ENCODE data around the gene ARRDC3.

The ARRDC3 gene

DNA sequence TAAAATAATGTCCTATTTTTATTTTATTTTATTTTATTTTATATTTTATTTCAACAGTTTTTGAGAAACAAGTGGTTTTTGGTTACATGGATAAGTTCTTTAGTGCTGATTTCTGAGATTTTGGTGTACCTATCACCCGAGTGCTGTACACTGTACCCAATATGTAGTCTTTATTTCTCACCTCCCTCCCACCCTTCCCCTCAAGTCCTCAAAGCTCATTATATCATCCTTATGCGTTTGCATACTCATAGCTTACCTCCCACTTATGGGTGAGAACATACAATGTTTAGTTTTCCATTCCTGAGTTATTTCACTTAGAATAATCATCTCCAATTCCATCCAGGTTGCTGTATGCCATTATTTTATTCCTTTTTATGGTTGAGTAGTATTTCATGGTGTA, 63.5 kb downstream of the ARRDC3 start:
- TF ChIP-seq, protein P1, sequence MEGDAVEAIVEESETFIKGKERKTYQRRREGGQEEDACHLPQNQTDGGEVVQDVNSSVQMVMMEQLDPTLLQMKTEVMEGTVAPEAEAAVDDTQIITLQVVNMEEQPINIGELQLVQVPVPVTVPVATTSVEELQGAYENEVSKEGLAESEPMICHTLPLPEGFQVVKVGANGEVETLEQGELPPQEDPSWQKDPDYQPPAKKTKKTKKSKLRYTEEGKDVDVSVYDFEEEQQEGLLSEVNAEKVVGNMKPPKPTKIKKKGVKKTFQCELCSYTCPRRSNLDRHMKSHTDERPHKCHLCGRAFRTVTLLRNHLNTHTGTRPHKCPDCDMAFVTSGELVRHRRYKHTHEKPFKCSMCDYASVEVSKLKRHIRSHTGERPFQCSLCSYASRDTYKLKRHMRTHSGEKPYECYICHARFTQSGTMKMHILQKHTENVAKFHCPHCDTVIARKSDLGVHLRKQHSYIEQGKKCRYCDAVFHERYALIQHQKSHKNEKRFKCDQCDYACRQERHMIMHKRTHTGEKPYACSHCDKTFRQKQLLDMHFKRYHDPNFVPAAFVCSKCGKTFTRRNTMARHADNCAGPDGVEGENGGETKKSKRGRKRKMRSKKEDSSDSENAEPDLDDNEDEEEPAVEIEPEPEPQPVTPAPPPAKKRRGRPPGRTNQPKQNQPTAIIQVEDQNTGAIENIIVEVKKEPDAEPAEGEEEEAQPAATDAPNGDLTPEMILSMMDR (IDR thresholded peaks at IDR 0.05; ENCODE audit: low read depth, low read length), result no peak
- DNase-seq (ENCODE audit: extremely low read depth, low read depth), result no peak

- TF ChIP-seq, protein P1 (IDR thresholded peaks at IDR 0.05; ENCODE audit: low read depth, low read length), result no peak
- no peak for DNase-seq (ENCODE audit: extremely low read depth, low read depth)
Measured at GRCh38 chr5:91318724-91319123, 64.4 kb downstream of the ARRDC3 start.
